Putamen (tissue), 1 donor: ENCODE data around the gene POLN.

Source experiments
- DNase-seq: peaks from one replicate; pipeline ENCODE4 v3.0.0-alpha.2; 2016; ENCODE audit warnings: low spot score

The POLN gene

DNA sequence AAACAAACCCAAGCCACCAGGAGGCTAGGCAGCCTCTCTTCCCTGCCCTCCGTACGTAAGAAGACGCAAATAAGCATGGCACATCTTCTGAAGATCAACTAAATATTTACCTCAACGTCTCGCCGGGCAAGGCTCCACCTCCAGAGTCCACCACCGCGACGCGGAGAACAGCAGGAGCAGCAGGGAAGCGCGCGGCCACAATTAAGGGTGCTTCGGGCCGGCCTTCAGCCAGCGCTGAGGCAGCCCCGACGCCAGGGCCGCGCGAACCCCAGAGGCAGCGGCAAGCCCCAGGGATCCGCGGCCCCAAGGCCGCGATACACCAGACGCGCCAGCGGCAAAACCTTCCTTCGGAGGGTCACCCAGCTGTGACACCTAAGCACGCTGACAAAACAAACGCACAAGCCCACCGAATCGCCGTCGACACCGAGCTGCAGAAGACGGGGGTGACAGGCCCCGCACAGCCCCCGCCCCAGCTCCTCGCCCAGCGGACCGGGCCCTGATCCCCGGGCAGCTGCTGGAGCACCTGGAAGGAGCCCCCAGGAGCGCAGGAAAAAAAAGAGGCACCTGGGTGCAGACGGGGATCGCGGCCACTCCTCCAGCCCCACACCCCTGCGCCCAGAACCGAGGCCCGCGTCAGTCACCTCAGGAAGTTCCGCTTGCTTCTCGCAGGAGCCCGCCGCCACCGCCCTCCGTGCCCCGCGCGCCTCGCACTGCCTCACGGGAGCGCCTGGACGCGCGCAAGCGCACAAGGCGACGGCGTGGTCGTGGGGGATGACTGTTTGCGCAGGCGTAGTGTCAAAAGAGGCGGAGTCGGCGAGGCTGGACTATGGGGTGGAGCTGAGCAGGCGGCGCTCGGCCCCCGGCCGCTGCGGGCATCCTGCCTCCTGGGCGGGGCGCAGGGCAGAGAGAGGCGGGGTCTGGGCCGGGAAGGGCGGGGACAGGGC lies at the start of gene POLN, which contains the start of gene HAUS3:
POLN (minus strand) TSS at position 712 of the 944 bp plus-strand sequence. CDS start 12,890 bp downstream, outside the sequence.
HAUS3 (minus strand) TSS at position 712 of the 944 bp plus-strand sequence. CDS start 1,175 bp downstream, outside the sequence.
- DNase-seq = peak; percentile 96

DNA sequence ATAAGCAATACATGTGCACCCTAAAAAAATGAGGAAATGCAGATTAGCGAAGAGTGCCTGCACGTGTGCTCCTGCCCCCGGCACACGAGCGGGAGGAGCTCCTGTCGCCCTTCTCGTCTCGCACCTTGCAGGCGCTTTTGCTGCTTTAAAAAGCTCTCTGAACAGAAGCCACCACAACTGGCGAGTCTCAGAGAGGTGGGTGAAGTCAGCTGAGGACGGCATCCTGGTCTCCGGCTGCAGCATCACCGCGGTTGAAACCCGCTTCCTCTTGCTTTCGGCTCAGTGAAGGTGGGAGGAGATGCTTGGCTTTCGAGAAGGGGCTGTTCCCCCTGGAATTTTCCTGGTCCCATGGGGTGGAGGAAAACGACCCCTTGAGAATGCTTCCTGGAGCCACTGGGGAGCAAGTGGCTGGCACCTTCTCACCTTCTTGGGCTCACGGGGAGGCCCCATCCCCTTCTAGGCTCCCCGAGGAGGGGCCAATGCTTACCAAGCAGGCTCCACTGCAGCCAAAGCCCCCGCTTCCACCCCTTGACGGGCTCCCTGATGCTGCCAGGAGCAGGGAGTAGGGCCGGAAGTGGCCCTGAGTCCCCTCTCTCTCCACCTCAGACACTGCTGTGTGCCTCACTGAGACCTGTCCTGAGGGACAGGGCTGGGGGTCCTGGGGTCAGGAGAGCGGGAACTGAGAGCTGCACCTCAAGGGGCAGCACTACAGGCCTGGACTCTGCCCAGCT lies 49.2 kb upstream of the POLN start:
- peak; percentile 42 for DNase-seq

GRCh38 chr4:2290488-2290887 lies 48.6 kb upstream of the POLN start:
- DNase-seq = no peak

- DNase-seq = no peak
Observed at GRCh38 chr4:2289955-2290333, 48.0 kb upstream of the POLN start.

DNA sequence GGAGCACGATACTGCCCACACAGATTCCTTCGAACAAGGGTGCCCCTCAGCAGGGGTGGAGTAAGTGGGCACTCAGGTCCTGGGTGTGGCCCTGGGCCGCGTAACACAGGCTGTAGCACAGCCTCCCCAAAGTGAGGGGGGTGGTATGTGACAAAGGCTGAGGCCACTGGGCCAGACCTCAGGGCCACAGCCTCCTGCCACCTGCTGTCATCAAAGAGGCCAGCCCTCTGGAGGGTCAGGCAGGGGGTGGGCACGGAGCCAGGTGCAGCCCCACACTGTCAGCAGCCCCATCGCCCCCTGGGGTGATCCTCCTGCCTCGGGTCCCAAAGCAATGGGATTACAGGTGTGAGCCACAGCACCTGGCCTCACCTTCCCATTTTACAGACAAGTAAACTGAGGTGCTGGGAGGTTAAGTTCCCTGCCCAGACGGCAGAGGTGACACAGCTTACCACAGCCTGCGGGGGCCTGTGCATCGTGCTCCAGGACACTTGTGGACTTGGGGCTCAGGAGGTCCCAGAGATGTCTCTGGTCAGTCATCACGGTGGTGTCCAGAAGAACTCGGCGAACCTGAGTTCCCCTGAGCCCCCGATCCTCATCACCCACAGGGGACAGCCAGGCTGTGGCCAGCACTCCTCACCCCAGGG lies 47.5 kb upstream of the POLN start:
- DNase-seq = no peak

DNA sequence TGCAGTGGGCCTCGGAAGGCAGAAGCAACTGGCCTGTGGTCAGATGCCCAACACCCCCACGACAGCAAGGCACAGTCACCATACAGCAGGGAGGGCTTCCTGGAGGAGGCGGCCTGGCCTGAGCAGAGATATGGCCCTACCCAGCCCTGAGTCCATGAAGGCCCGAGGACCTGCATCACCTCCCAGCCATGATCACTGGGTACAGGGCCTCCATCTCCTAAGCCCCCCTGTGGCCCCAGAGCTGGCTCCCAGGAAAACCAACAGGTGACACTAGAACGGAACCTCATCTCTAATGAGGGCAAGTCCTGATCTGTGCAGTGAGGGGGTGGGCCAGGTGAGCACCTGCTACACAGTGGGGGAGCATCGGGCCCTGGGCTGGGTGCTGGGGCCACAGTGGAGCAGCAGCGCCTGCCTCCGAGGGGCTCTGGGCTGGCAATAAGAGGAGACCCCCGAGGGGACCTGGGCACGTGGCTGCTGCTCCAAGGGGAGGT lies 46.2 kb upstream of the POLN start:
- DNase-seq = no peak

DNA sequence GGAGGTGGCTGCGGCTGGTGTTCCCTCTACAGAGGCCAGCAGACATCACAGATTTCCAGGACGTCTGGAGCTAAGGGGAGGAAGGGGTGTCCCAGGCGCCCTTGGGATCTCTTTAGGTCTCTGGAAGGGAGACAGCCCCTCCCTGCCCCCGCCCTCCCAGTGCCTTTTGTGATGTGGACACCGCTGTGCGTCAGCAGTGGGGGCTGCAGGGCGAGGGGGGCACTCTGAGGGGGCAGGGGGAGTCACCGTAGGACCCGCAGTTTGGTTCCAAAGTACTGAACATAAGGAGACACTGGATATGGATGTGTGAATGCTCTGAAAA lies 45.6 kb upstream of the POLN start:
- DNase-seq = no peak

GRCh38 chr4:2286904-2287593 lies 45.1 kb upstream of the POLN start:
- no peak for DNase-seq

GRCh38 chr4:2285613-2286381 lies 43.9 kb upstream of the POLN start:
- DNase-seq = no peak

GRCh38 chr4:2284934-2285612 lies 43.2 kb upstream of the POLN start:
- DNase-seq = no peak

DNA sequence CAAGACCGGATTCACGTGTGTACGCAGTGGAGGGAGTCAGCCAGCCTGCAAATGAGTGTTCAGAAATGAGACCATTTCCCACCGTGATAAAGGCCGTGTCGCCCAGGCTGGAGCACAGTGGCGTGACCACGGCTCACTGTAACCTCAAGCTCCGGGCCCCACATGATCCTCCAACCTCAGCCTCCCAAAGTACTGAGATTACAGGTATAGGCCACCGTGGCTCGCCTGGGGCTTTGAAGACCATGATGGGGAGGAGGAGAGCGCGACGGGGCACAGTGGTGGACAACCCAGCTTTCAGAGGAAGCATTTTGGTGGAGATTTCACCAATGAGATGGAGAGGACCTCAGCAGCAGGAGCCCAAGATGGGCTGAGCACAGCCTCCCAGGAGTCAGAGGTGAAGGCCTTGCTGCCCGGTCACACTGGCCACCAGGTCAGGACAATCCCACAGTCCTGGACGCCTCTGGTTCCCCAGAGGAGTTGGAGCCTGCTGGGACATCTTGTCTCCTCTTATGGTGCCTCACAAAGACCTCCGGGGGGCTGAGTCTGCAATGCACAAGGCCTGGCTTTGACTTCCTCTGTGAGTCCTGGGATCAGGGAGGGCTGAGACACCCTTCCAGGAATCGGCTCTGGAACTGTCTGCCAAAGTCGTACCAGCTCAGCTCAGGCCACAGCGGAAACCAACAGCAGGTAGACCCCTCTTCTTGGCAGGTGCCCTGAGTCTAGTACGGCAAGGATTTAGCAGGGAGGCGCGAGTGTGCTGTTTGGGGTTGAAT lies 42.4 kb upstream of the POLN start:
- DNase-seq = no peak

GRCh38 chr4:2283199-2283711 lies 41.3 kb upstream of the POLN start:
- DNase-seq = no peak

DNA sequence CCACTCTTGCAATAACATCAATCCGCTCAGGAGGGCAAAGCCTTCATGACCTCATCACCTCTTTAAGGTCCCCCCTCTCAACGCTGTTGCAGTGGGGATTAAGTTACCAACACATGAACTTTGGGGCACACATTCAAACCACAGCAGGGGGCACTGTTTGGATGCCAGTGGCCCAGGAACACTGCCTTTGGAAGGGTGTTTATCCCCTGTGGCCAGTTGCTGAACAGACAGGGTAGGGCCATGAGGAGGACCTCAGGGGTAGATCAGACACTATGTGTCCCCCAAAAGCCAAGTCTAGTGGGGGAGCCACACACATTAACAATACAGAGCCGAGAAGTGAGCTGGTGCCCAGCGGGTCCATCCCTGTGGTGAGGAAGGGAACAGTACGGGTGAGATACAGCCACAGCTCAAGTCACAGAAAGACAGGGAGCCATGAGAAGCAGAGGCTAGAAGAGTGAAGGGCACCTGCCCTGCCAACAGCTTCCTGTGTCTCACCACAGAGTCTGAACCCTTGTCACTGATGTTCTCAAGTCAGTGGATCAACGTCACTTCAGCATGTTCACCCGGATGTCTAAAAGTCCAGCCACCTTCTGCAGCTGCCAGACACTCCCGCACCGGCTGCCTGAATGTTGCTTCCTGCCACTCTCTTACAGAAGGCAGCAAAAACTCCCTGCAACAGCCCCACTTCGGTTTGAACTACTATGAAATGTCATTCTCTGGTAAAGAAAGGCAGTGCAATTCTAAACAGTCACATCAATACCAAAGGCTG lies 39.8 kb upstream of the POLN start:
- no peak for DNase-seq

DNA sequence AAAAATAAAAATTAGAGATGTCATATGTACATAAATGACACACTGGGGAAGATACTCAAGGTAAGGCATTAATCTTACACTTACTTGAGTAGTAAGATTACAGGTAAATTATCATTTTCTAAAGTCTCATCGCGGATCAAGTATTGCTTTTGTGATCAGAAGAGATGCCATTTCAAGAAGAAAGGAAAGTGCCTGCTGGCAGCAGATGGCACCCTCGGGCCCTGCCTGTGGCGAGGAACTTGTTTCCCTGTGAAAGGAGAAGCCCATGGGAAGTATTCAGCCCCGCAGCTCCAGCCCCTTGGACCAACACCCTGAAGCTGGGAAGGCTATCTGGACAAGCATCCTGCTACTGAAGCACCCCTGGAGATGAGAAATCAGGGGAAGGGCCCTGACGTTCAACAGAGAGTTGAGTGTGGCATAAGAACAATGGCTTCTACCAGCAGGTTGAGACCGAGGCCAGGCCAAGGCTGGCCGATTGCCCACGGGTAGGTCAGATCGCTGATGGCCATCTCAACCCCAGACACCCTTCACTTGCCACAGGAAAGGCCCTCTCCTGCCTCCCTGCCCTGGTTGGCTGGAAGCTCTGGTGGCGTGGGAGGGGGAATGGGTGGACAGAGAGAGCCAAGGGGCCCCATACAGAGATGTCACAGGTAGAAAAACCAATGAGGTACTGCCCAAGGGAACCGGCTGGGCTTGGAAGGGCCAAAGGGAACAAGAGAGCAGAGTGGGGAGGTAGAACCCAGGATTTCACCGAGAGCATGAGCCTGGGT lies 38.8 kb upstream of the POLN start:
- DNase-seq = no peak

- DNase-seq = no peak
Observed at GRCh38 chr4:2277956-2278355, 36.0 kb upstream of the POLN start.

DNA sequence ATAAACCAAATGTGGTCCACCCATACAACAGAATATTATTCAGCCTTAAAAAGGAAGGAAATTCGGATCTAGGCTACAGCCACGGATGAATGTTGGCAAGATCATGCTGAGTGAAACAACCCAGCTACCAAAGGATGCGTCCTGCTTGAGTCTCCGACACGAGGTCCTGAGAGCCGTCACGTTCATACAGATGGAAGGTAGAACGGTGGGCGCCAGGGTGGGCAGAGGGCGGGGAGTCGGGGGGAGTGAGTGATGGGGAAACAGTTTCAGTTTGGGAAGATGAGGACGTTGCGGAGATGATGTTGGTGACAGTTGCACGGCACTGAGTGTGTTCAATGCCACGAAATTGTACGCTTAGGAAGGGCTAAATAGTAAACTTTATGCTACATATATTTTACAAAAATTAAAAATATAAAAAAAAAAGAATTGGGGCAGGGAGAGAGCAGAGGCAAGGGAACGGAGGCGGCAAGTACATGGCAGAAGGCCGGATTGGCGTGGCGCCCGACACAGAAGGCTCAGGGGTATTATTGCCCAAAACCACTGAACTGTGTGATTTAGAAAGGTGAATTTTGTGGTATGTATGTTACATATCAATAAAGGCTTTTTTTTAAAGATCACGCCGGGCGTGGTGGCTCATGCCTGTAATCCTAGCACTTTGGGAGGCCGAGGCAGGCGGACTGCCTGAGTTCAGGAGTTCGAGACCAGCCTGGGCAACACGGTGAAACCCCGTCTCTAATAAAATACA lies 34.8 kb upstream of the POLN start:
- DNase-seq = no peak

GRCh38 chr4:2275546-2276251 lies 33.8 kb upstream of the POLN start:
- no peak for DNase-seq
